Transverse colon (tissue), 4 donors: ENCODE measurements around the gene LDHAL6A.
A peak's percentile ranks its signal among the peaks of the same experiment; 100 is the strongest.

Experiments
- POLR2AphosphoS5 ChIP-seq, 3 donors: sonication (generic); formaldehyde crosslinking; IDR thresholded peaks; one replicate each; pipeline ENCODE4 v1.6.1; 2016; ENCODE audit warnings: antibody characterized with exemption in 3 of 3
- TF ChIP-seq, protein P1 (sequence below), 5 experiments: fragments of 200-600 bp in 3 of 5; fragments of 450-650 bp in 2 of 5; sonication (generic) in 3 of 5; IDR thresholded peaks; 1 replicate in 2 of 5; 2 replicates in 3 of 5; pipeline ENCODE4 v1.5.1; 2016 to 2017; ENCODE audit warnings: antibody characterized with exemption in 5 of 5, inconsistent platforms in 3 of 5, mild to moderate bottlenecking in 2 of 5, moderate library complexity in 1 of 5

DNA sequence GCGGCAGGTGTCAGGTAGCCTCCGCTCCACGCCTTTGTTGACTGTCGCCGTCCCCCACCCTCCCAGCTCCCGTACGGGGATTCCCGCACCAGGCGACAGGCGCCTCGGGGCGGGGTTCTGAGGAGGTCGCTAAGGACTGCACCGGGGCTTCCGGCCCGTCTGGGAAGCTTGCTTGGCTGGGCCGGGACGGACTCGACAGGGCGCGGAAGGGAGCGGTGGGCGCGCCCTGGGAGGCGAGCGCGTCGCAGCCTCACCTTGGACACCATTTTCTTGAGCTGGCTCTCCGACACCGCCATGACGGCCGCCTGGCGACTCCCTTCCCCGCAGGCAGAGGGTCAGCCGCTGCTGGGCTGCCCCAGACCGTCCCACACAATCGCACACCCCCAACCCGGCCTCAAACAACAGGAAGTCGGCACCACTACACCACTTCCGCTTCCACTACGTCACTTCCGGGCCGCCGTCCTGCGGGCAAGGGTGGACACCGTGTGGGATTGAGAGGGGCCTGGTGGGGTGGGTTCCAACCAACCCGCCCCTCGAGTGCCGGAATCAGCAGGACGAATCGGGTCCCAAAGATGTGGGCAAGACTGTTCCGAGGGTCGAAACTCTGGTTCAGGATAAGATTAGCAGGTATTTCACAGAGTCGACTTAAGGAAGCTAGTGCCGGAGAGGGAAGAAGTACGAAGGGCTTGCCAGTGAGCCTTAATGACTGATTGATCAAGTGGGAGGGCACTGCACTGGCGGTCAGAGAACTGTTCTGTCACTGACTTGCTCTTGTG, 71.1 kb downstream of the LDHAL6A start, which contains the start of gene TSG101:
- TF ChIP-seq, protein P1, sequence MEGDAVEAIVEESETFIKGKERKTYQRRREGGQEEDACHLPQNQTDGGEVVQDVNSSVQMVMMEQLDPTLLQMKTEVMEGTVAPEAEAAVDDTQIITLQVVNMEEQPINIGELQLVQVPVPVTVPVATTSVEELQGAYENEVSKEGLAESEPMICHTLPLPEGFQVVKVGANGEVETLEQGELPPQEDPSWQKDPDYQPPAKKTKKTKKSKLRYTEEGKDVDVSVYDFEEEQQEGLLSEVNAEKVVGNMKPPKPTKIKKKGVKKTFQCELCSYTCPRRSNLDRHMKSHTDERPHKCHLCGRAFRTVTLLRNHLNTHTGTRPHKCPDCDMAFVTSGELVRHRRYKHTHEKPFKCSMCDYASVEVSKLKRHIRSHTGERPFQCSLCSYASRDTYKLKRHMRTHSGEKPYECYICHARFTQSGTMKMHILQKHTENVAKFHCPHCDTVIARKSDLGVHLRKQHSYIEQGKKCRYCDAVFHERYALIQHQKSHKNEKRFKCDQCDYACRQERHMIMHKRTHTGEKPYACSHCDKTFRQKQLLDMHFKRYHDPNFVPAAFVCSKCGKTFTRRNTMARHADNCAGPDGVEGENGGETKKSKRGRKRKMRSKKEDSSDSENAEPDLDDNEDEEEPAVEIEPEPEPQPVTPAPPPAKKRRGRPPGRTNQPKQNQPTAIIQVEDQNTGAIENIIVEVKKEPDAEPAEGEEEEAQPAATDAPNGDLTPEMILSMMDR (IDR thresholded peaks at IDR 0.05) = peak in 1 of 5 experiments; percentile 7
- TF ChIP-seq POLR2AphosphoS5 (IDR thresholded peaks at IDR 0.05) = peak; percentile 80 to 95 (median 94)
